ENCODE results near the gene C1orf167.
"Not testable (repeated sequence)": the region's sequence is repeated elsewhere in the genome, so short reads cannot be mapped to it uniquely, and the experiment has no call there.

The C1orf167 gene

DNA sequence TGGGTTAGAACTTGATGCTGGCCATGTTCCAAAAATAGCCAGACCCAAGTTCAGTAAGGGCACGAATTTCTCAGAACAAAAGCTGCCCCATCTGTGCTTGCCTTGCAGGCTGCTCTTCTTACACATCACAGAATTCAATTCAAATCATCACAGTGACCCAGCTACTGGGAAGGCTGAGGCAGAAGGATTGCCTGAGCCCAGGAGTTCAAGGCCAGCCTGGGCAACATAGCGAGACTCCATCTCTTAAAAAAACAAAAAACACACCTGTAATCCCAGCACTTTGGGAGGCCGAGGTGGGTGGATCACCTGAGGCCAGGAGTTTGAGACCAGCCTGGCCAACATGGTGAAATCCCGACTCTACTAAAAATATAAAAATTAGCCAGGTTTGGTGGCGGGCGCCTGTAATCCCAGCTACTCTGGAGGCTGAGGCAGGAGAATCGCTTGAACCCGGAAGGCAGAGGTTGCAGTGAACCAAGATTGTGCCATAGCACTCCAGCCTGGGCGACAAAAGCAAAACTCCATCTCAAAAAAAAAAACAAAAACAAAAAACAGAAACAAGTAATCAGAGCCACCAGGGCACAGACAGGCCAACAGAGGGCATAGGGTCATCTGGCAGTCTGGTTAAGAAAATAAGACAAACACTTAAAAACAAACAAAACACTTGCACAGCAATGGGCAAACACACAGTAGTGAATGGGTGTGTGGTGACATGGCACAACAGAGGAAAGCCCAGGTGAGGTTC, 42.1 kb downstream of the C1orf167 start:
- not testable (repeated sequence) for DNase-seq

- DNase-seq = no peak
These were observed 42.9 kb downstream of the C1orf167 start for GRCh38 chr1:11804666-11805421.

DNA sequence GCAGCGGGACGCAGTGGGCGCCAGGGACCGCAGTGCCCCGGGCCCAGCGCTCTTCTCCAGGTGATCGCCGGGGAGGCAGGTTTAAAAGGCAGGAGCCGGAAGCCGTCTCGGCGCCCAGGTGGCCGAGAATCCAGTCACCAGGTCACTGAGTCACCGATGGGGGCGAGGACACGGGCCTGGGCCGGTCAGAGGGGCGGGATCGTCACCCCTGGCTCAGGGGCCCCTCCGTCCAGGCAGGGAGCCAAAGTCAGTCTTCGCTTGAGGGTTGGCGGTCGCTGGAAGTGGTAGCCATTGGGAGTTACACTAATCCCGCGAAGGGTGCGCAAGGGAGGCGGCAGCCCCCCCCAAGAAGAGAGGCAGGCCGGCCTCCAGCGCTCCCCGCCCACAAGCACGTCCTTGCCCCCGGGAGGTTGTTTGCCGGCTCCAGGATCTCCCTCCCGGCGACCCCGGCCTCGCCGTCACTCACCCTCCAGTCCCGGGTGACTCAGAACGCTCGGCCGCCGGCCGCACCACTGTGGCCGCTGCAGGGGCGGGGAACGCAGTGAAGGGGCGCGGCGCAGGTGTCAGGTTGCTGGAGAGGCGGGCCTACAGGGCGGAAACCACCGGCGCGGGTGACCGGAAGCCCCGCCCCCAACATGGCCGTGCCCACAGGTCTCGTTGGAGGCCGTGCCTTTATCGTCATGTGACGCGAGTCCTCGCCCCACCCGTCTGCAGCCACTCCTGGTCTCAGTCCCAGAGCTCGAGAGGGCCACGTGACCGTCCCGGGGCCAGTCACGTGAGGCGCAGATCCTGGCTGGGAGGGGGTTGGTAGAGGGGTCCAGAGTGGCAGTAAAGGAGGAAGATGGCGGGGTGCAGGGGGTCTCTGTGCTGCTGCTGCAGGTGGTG, 43.7 kb downstream of the C1orf167 start, which contains the start of the genes CLCN6 and MTHFR:
CLCN6 (plus strand) TSS at position 770 of the 885 bp plus-strand sequence; CDS start at position 842, 72 bp downstream.
MTHFR (minus strand) TSS at position 543 of the 885 bp plus-strand sequence. CDS start 2,848 bp downstream, outside the sequence.
- peak; percentile 93 for DNase-seq

DNA sequence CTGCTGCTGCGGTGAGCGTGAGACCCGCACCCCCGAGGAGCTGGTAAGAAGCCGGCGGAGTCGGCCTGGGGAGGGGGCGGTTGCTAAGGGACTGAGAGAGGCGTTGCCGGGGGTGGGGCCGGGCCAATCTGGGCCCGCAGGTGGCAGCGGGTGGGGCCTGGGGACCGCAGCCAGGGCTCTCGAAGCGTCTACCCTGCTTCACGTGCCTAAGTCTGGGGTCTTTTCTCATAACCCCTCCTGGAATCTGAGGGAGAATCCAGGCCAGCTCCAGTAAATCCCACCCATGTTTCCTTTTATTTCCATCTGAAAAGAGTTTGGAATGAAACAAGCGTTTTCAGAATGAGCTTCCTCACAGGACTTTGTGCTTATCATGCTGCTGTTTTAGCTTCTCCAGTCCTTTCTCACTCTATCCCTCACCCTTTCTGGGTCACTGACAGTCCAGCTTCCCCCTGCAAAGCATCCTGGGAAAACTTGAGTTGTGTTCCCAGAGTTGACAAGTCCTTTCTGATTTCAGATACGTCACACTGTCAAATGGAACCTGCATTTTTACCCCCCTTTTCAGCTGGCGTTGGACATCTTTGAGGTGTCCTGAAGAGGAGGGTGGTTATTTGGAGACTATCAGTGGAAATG, 44.4 kb downstream of the C1orf167 start:
- peak; percentile 53 for DNase-seq

DNA sequence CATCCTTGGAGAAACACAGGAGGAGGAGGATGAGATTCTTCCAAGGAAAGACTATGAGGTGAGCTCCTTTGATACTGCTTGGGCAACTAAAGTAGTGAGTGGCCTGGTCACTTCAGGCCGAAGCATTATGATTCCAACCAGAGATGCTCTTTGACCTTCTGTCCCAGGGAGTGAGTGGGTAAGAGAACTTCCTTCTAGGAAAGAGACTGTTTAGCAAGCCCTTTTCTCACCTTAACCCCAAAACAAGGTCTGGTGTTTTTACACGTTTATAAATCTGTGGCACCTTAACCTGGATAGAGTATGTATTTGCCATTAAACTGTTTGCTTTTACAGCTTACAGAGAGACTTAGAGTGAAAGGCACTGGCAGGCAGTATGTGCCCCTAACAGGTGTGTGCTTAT, 45.1 kb downstream of the C1orf167 start:
- DNase-seq = no peak

GRCh38 chr1:11813021-11813420, 51.0 kb downstream of the C1orf167 start:
- DNase-seq = no peak

- no peak for DNase-seq
These were observed 55.2 kb downstream of the C1orf167 start for GRCh38 chr1:11817192-11817591.

DNA sequence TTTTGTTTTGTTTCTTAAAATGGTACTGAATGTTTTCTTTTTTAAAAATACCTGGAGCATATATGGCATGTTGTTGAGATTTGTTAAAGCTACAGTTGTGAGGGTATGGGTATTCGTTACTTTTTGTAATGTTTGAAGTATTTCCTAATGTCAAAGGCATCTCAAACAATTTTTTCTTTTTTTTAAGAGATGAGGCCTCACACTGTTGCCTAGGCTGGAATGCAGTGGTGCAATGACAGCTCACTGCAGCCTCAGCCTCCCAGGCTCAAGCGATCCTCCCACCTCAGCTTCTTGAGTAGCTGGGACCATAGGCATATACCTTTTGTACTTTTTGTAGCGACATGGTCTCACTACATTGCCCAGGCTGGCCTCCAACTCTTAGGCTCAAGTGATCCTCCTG, 60.1 kb downstream of the C1orf167 start:
- DNase-seq = no peak

DNA sequence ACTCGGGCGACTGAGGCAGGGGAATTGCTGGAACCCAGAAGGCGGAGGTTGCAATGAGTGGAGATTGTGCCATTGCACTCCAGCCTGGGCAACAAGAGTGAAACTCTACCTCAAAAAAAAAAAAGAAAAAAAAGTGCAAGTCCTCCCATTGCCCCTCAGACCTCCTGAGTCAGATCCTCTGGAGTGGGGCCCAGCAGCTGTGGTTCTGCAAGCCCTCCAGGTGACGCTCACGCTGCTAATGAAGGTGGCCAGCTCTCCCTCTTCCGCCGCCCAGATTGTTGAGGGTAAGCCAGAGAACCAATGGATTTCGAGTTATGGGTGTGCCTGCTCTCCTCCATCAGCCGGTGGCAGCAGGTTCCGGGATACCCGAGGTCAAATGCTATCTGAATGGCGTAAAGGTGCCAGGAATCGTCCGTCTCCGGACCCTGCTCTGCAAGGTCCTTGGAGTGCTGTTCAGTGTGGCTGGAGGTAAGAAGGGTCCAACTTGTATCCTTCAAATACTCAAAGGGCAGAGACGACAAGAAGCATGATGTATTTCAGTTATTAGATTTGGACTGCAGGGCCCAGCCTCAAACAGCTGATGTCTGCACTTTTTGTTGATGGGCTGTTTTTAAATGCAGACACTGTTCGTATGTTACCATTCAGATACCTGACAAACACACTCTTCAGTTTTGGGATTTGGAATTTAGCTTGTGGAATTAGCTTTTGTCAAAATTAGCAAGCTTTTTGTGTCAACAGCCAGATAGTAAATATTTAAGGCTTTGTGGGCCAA, 61.6 kb downstream of the C1orf167 start:
- no peak for DNase-seq

- no peak for DNase-seq
These were observed 63.1 kb downstream of the C1orf167 start for GRCh38 chr1:11825131-11825530.

DNA sequence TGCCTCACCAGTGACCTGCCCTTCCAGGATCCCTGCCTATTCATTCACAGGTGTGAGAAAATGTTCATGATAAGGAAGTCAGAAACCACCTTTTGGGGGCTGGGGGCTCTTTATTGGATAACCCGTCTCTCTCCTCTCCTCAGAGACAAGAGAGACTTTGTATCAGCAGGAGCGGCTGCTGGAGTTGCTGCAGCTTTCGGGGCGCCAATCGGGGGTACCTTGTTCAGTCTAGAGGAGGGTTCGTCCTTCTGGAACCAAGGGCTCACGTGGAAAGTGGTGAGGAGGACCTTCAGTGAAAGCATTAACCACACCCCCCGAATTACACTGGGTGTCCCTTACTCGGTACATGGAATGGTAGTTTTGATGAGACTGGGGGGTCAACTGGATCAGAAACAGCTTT, 65.0 kb downstream of the C1orf167 start:
- no peak for DNase-seq

DNA sequence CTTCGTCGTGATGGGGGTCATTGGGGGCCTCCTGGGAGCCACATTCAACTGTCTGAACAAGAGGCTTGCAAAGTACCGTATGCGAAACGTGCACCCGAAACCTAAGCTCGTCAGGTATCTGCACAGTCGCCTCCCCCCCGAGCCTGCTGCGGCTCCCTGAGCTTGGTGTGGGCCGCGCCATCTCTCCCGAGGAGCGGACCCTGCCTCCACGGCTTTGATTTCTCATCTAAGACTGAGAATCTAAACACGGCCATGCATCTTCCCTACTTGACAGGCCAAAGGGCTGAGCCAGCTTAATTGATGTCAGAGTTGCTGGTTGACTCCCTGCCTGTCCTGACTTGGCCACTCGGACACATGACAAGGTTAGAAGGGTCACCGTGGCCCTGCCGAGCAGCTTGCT, 66.5 kb downstream of the C1orf167 start:
- no peak for DNase-seq

DNA sequence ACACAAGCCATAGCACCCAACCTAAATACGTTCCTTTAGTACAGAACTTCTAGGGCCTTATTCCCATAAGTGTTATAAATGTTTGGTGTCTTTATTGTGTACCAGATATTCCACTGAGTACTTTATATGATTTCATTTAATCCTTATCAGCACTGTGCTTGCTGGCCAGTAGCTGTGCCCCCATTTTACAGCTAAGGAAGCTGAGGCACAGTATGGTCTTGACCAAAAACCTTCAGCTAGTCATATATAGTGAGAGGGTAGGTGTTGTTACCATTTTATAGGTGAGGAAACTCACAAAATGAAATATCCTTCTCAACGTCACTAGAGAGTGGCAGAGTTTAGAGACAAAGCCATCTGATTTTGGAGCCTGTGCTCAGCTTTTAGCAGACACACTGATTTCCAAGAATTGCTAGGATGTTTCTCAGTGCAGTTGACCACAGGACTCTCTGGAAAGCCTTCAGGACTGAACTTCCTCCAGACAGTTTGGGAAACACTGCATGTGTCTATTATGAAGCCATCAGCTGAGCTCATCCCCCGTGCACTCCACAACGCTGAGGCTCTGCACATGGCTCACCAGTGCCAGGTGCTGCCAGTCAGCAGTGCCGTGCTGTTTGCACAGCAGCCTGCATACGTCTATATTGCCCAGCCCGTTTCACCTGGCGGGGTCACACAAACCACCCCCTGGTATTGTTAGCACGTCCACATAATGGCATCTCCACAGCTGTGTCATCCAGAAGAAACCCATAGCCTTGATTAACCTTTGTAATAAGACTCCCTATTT, 70.1 kb downstream of the C1orf167 start:
- no peak for DNase-seq

- DNase-seq = no peak
These were observed 71.5 kb downstream of the C1orf167 start for GRCh38 chr1:11833497-11833896.

GRCh38 chr1:11833900-11834299, 71.9 kb downstream of the C1orf167 start:
- no peak for DNase-seq

GRCh38 chr1:11835441-11836225, 73.6 kb downstream of the C1orf167 start:
- DNase-seq = no peak

GRCh38 chr1:11836955-11837766, 75.2 kb downstream of the C1orf167 start:
- no peak for DNase-seq

GRCh38 chr1:11837767-11838348, 75.9 kb downstream of the C1orf167 start:
- no peak for DNase-seq
